Measurements from ENCODE around the gene RNF11.

- no peak for TF ChIP-seq POLR2A (IDR thresholded peaks at IDR 0.05)
- no peak for TF ChIP-seq CTCF (IDR thresholded peaks at IDR 0.05)
These were observed 45.1 kb upstream of the RNF11 start for GRCh38 chr1:51190961-51191360.

All from heart left ventricle (tissue), 13 donors.